DMS114 treated with DMSO at 0.1 percent for 48 hours (cell line): Measurements from ENCODE around the gene PFKFB1.

ENCODE experiments used
- DNase-seq: peaks from one replicate; lab custom pipeline; 2025; ENCODE audit not compliant: unreplicated experiment; lab: John Stamatoyannopoulos, UW

The PFKFB1 gene

GRCh38 chrX:54926978-54927377 lies 67.0 kb downstream of the PFKFB1 start:
- DNase-seq = no peak

GRCh38 chrX:54923376-54923775 lies 70.6 kb downstream of the PFKFB1 start:
- DNase-seq = no peak

- no peak for DNase-seq
These were observed 71.4 kb downstream of the PFKFB1 start for GRCh38 chrX:54922547-54922946.

GRCh38 chrX:54921427-54922021 lies 72.5 kb downstream of the PFKFB1 start:
- peak; percentile 69 for DNase-seq

GRCh38 chrX:54920610-54921426 lies 73.2 kb downstream of the PFKFB1 start, which contains the start of gene TRO:
TRO (plus strand) TSS chrX:54920824; CDS start chrX:54922247, 1,423 bp downstream.
- peak; percentile 56 for DNase-seq

- DNase-seq = no peak
These were observed 84.0 kb downstream of the PFKFB1 start for GRCh38 chrX:54909941-54910340.

GRCh38 chrX:54894159-54894558 lies 99.8 kb downstream of the PFKFB1 start:
- no peak for DNase-seq

GRCh38 chrX:54891573-54891972 lies 102.4 kb downstream of the PFKFB1 start:
- peak; percentile 27 for DNase-seq

GRCh38 chrX:54885740-54886139 lies 108.2 kb downstream of the PFKFB1 start:
- no peak for DNase-seq
